CD4-positive, alpha-beta T cell treated with Interleukin-15 for 4 hours (primary cell): ENCODE data around the gene RUSF1.
"Not testable (repeated sequence)": the region's sequence is repeated elsewhere in the genome, so short reads cannot be mapped to it uniquely, and the experiment has no call there.

ENCODE experiments used
- DNase-seq: peaks from one replicate; pipeline ENCODE4 v3.0.0-alpha.2; 2020; ENCODE audit warnings: low spot score

The RUSF1 gene

GRCh38 chr16:31452631-31453106, 55.5 kb downstream of the RUSF1 start:
- DNase-seq, result no peak

- no peak for DNase-seq
Observed at GRCh38 chr16:31451681-31452351, 56.4 kb downstream of the RUSF1 start.

- no peak for DNase-seq
Observed at GRCh38 chr16:31451201-31451600, 57.0 kb downstream of the RUSF1 start.

GRCh38 chr16:31445931-31446330, 62.3 kb downstream of the RUSF1 start:
- not testable (repeated sequence) for DNase-seq

GRCh38 chr16:31441956-31442355, 66.2 kb downstream of the RUSF1 start:
- DNase-seq, result no peak

- no peak for DNase-seq
Observed at GRCh38 chr16:31440516-31441184, 67.5 kb downstream of the RUSF1 start.

GRCh38 chr16:31439519-31439918, 68.7 kb downstream of the RUSF1 start:
- DNase-seq, result no peak
